Endothelial cell of umbilical vein (primary cell): ENCODE measurements around the gene DNAI1. TPM values are rescaled to one million over a fixed set of nuclear protein-coding genes. Genes with fewer than 3 reads are reported as not detected.
A peak's percentile ranks its signal among the peaks of the same experiment; 100 is the strongest.

ENCODE experiments used
- BruUV-seq: library from RNA; stranded (reverse); fragments of 400-500 nt; replicated peaks from 2 replicates; lab custom pipeline; 2021; lab: Mats Ljungman, UMichigan
- CTCF ChIA-PET: fragments of 300-600, 350-600 bp; sonication (Branson Sonifier 250); formaldehyde crosslinking; loops from one replicate; lab custom pipeline; 2021; ENCODE audit warnings: antibody characterized with exemption, inconsistent platforms; lab: Charles Lee
- POLR2A ChIA-PET: fragments of 300-600, 350-600 bp; sonication (Branson Sonifier 250); formaldehyde crosslinking; loops from one replicate; lab custom pipeline; 2021; ENCODE audit warnings: antibody characterized with exemption, inconsistent platforms; lab: Charles Lee
- DNase-seq: peaks from one replicate; pipeline ENCODE4 v3.0.0-alpha.2; 2011; ENCODE audit warnings: low read depth, low spot score
- FAIRE-seq: peaks from 2 replicates; lab custom pipeline; 2011; peaks lifted over from hg19 to GRCh38; lab: Jason Lieb, UNC
- H2AFZ ChIP-seq: 2 replicates; pipeline ENCODE4 v1.6.0; 2012; ENCODE audit warnings: low read depth, low read length, control low read depth, inconsistent platforms
- H3K27ac ChIP-seq: 2 replicates; pipeline ENCODE4 v1.5.1; 2011; ENCODE audit warnings: low read depth, mild to moderate bottlenecking, control low read depth, low read length, moderate library complexity; ENCODE audit not compliant: insufficient read depth
- H3K27me3 ChIP-seq, 2 experiments: 2 replicates each; pipeline versions ENCODE4 v1.6.0 to v1.6.1; 2011; ENCODE audit warnings: low read length in 2 of 2, mixed read lengths in 1 of 2; ENCODE audit not compliant: control insufficient read depth in 2 of 2, insufficient read depth in 2 of 2
- H3K36me3 ChIP-seq, 2 experiments: 2 replicates in 1 of 2; 3 replicates in 1 of 2; pipeline ENCODE4 v1.5.1; 2011; ENCODE audit warnings: low read length in 2 of 2, mild to moderate bottlenecking in 1 of 2, moderate library complexity in 1 of 2; ENCODE audit not compliant: control insufficient read depth in 2 of 2, insufficient read depth in 2 of 2; ENCODE audit errors: extremely low read depth in 1 of 2
- H3K4me1 ChIP-seq: 3 replicates; pipeline ENCODE4 v1.5.1; 2011; ENCODE audit warnings: mild to moderate bottlenecking, low read length; ENCODE audit not compliant: control insufficient read depth, insufficient read depth; ENCODE audit errors: extremely low read depth
- H3K4me2 ChIP-seq: 2 replicates; pipeline ENCODE4 v1.6.1; 2011; ENCODE audit warnings: low read length, control low read depth, mixed read lengths; ENCODE audit not compliant: insufficient read depth
- H3K4me3 ChIP-seq, 3 experiments: fragments of 200-600 bp in 1 of 3; sonication (generic), shearing (Covaris generic) in 1 of 3; replicated peaks in 1 of 3; 2 replicates each; pipeline ENCODE4 v1.5.1; 2011 to 2016; ENCODE audit warnings: control low read depth in 3 of 3, low read length in 3 of 3, mild to moderate bottlenecking in 2 of 3, inconsistent platforms in 1 of 3, low read depth in 1 of 3, moderate library complexity in 1 of 3; ENCODE audit not compliant: insufficient read depth in 1 of 3
- H3K79me2 ChIP-seq: 2 replicates; pipeline ENCODE4 v1.6.0; 2012; ENCODE audit warnings: low read length, inconsistent platforms; ENCODE audit not compliant: control insufficient read depth, insufficient read depth
- H3K9ac ChIP-seq: replicated peaks from 2 replicates; pipeline ENCODE3; 2011; ENCODE audit warnings: low read length, control low read depth; ENCODE audit not compliant: insufficient read depth; ENCODE audit errors: extremely low read depth
- H3K9me1 ChIP-seq: replicated peaks from 3 replicates; pipeline ENCODE4 v1.6.0; 2011; ENCODE audit warnings: mild to moderate bottlenecking, low read length; ENCODE audit not compliant: control insufficient read depth, insufficient read depth; ENCODE audit errors: extremely low read depth
- H3K9me3 ChIP-seq: replicated peaks from 2 replicates; pipeline ENCODE4 v1.5.1; 2012; ENCODE audit warnings: low read length, inconsistent platforms; ENCODE audit not compliant: control insufficient read depth, insufficient read depth
- H4K20me1 ChIP-seq: replicated peaks from 2 replicates; pipeline ENCODE3; 2011; ENCODE audit warnings: mild to moderate bottlenecking, low read length; ENCODE audit not compliant: control insufficient read depth, insufficient read depth; ENCODE audit errors: extremely low read depth
- CTCF ChIP-seq, 2 donors: IDR thresholded peaks; 1 replicate in 1 of 2; 2 replicates in 1 of 2; pipeline ENCODE4 v1.5.1; 2011; ENCODE audit warnings: low read length in 2 of 2, mild to moderate bottlenecking in 2 of 2, moderate library complexity in 2 of 2, control low read depth in 1 of 2, inconsistent platforms in 1 of 2, low read depth in 1 of 2; ENCODE audit not compliant: insufficient read depth in 1 of 2; ENCODE audit errors: extremely low read depth in 1 of 2
- EZH2 ChIP-seq: IDR thresholded peaks from 2 replicates; pipeline ENCODE4 v1.6.1; 2012; ENCODE audit warnings: borderline replicate concordance, low read depth, mild to moderate bottlenecking, moderate library complexity, low read length, inconsistent platforms; ENCODE audit not compliant: severe bottlenecking
- FOS ChIP-seq: IDR thresholded peaks from 2 replicates; pipeline ENCODE4 v1.6.1; 2011; ENCODE audit warnings: mild to moderate bottlenecking, low read length, moderate library complexity, borderline replicate concordance; ENCODE audit not compliant: insufficient read depth
- GATA2 ChIP-seq: IDR thresholded peaks from 2 replicates; pipeline ENCODE4 v1.7.0; 2011; ENCODE audit warnings: low read depth, mild to moderate bottlenecking, moderate library complexity, mixed read lengths, low read length; ENCODE audit not compliant: insufficient read length, insufficient read depth
- JUN ChIP-seq: IDR thresholded peaks from 2 replicates; pipeline ENCODE4 v1.6.1; 2011; ENCODE audit warnings: borderline replicate concordance, low read depth; ENCODE audit not compliant: insufficient read length, insufficient read depth
- MAX ChIP-seq: IDR thresholded peaks from 2 replicates; pipeline ENCODE4 v1.6.1; 2011; ENCODE audit not compliant: insufficient read depth, insufficient read length
- MYC ChIP-seq: IDR thresholded peaks from one replicate; pipeline ENCODE4 v1.6.1; 2011; ENCODE audit warnings: mild to moderate bottlenecking, low read depth, low read length
- POLR2A ChIP-seq: IDR thresholded peaks from 2 replicates; pipeline ENCODE4 v1.6.1; 2012; ENCODE audit warnings: low read depth, mild to moderate bottlenecking, control low read depth, low read length
- POLR2AphosphoS5 ChIP-seq: IDR thresholded peaks from 2 replicates; pipeline ENCODE4 v1.6.1; 2012; ENCODE audit warnings: low read depth, mild to moderate bottlenecking, control low read depth, low read length, moderate library complexity; ENCODE audit not compliant: insufficient read depth
- dilution Hi-C: fragments of 300-500 bp; cut with MboI; formaldehyde crosslinking; loops from one replicate; pipeline ENCODE4 v1.15.0; 2019; ENCODE audit warnings: low sequenced_read_pairs; ENCODE audit not compliant: extremely low pct_ligation_motif_present
- intact Hi-C: fragments of 100-400 bp; cut with micrococcal nuclease; formaldehyde crosslinking; loops from one replicate; pipeline ENCODE4 v1.10.0; 2022
- polyA plus RNA-seq, 4 experiments: library from polyadenylated mRNA; depleted of rRNA in 3 of 4; stranded (reverse) in 3 of 4; unstranded in 1 of 4; fragments of >200 nt; gene quantifications; 2 replicates each; pipeline versions ENCODE4 v1.2.1 to v1.2.3, GENCODE V29; 2011 to 2012; ENCODE audit warnings: missing spikeins in 1 of 4
- total RNA-seq: library from RNA; stranded (reverse); gene quantifications from 2 replicates; pipeline ENCODE4 v1.2.3, GENCODE V29; 2021

DNAI1 gene
- total and polyA plus RNA-seq, 2 donors (not counting 3 experiments of a cell fraction or from before 2014, with no cell fraction given): not detected

GRCh38 chr9:34459941-34460340 lies 1.3 kb downstream of the DNAI1 start:
- TF ChIP-seq MAX (no peak), FOS (peak; percentile 33)
- ChIA-PET POLR2A (no interaction called here), CTCF (interaction anchor here (1.0 to 1.3 kb wide), 2 partner anchors 22 to 56 kb away, joined by 3 to 4 read pairs; no protein-coding TSS in a partner anchor)
- no peak overlapping the region for H3K4me2 ChIP-seq
- no peaks in the 10 kb centered on the region for H3K9me1 ChIP-seq
- peaks cover 27% of the 10 kb centered on the region for H3K79me2 ChIP-seq
- H3K27me3 ChIP-seq: peaks cover 5 to 23% of the 10 kb centered on the region in 2 experiments
- H3K4me3 ChIP-seq: no peak overlapping the region
- DNase-seq: no peak
- H3K4me1 ChIP-seq: peaks cover 16% of the 10 kb centered on the region
- H3K36me3 ChIP-seq: no peaks in the 10 kb centered on the region
- BruUV-seq: no TSS peak
- intact Hi-C loops: loop anchor here (5.0 kb wide), 1 partner anchor 152 kb away; the partner anchor contains the start of gene RPP25L
- H3K9me3 ChIP-seq: no peaks in the 10 kb centered on the region
- no peak overlapping the region for H2AFZ ChIP-seq
- dilution Hi-C loops: no loop called here
- no peak overlapping the region for H3K27ac ChIP-seq
- no peaks in the 10 kb centered on the region for H4K20me1 ChIP-seq
- no peak for FAIRE-seq
- H3K9ac ChIP-seq: no peak overlapping the region

- Histone ChIP-seq H3K36me3 (no peaks in the 10 kb centered on the region), H3K4me1 (no peaks in the 10 kb centered on the region), H3K79me2 (no peaks in the 10 kb centered on the region), H2AFZ (no peak overlapping the region), H4K20me1 (no peaks in the 10 kb centered on the region), H3K9me1 (no peaks in the 10 kb centered on the region), H3K4me3 (no peak overlapping the region), H3K9me3 (no peaks in the 10 kb centered on the region), H3K27me3 (peaks cover 17 to 39% of the 10 kb centered on the region in 2 experiments), H3K4me2 (no peak overlapping the region), H3K27ac (no peak overlapping the region), H3K9ac (no peak overlapping the region)
- POLR2A ChIA-PET: no interaction called here
- no peak for DNase-seq
- CTCF ChIA-PET: interaction anchor here (1.2 to 1.7 kb wide), 7 partner anchors 9 to 128 kb away, joined by 3 to 7 read pairs (median 4); no protein-coding TSS in a partner anchor
- no peak for FAIRE-seq
- TF ChIP-seq MYC (no peak), GATA2 (no peak), JUN (no peak), CTCF (IDR thresholded peaks at IDR 0.05; ENCODE audit: extremely low read depth in 1 of 2, insufficient read depth in 1 of 2, low read depth in 1 of 2, low read length in 2 of 2) (no peak), POLR2A (no peak), POLR2AphosphoS5 (no peak), EZH2 (no peak), FOS (no peak), MAX (no peak)
- dilution Hi-C loops: no loop called here
- BruUV-seq: no TSS peak
- intact Hi-C loops: no loop called here
These were observed 4.7 kb downstream of the DNAI1 start for GRCh38 chr9:34463098-34463900.
